Measurements from ENCODE around the gene MAP4.

- TF ChIP-seq SUZ12 (IDR thresholded peaks at IDR 0.05; ENCODE audit: extremely low read depth, insufficient read depth, insufficient read length) (no peak), YY1 (IDR thresholded peaks at IDR 0.05; ENCODE audit: insufficient read depth, insufficient read length) (no peak), ZNF274 (IDR thresholded peaks at IDR 0.05; ENCODE audit: low read depth, low read length) (no peak)
These were observed 177.7 kb downstream of the MAP4 start for GRCh38 chr3:47838503-47838902.

All from NT2/D1 (cell line).